GM04503 (cell line): ENCODE data around the gene TANC1.

ENCODE experiments used
- DNase-seq: peaks from one replicate; pipeline ENCODE4 v3.0.0-alpha.2; 2012; ENCODE audit warnings: low read depth

The TANC1 gene

DNA sequence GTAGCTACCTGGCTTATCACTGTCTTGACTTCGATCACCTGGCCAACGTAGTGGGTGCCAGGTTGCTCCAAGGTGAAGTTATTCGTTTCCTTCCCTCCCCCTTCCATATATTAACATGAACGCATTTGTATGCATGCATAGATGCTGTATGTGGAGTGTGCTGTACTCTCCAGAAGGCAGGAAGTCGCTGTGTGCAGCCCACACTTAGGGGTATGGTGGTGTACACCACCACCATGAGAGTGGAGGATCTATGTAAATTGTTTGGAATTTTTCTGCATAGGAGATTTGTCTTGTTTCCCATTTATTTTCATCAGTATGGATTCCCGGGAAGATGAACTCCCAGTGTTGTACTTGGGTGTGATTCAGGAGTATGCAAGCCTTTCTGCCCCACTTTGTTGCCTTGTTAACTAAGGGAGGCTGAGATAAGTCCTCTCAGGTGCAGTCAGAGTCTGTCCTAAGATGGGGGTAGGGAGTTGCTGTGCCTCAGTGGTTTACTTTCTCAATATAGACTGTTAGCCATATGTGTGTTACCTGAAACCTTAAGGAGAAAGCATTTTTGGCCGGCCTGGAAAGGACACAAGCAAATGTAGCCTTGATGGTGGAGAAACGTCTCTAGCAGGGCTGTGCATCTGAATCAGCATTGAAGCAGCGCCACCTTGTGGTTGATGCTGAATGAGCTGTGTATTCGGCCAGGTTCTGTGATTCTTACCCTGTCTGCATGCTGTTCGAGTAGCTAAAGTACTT, 149.8 kb downstream of the TANC1 start:
- DNase-seq = no peak

DNA sequence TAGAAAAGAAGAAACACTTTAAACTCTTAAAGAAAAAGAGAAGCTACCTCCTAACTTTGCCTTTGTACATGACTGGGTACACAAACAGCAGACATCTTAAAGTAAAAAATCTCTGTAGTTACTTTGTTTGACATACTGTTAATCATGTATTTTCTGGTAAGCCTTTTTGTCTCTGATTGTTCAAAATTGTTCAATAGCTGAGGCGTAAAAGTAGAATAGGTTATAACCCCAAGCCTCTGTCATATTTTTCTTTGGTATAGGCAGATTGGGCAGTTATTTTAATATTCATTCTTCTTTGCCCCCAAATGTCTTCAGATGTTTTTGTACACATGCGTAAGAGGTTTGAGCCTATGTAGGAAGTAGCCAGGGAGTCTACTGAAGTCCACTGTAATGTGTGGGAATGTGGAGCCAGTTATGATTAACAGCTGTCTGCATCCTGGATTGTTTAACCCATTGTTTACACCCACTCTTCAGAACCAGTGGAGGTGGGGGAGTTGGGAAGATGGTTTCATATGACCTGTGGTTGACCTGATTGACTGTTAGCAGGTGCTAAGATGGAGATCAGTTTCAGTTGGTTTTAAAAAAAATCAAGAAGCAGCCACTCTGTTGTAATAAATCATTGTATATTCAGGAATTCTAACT, 150.5 kb downstream of the TANC1 start:
- DNase-seq = no peak

DNA sequence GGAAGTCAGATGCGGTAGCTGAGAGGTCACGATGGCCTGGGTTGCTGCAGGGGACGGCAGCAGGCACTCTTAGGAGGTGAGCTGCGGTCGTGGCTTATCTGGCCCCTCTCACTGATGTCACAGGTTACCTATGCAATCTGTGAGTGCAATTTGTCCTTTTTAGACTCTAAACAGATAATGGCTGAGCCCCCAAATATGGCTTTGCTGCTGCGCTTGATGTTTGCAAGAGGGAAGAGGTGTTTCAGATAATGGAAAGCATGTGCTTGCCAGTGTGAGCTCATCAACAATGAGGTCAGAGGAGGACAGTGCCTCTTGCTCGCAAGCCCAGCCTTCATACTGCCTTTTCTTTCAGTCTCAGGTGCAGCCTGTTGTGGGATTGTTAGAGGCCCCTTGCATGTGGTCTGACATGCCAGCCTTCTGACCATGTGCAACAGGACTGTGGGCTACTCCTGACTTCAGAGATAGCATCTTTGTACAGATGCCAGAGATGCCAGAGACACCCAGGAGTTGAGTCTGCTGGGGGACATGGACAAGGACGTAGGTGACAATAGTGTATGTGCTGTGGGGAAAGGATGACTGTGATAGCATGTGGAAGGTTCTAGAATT, 151.3 kb downstream of the TANC1 start:
- DNase-seq = no peak

DNA sequence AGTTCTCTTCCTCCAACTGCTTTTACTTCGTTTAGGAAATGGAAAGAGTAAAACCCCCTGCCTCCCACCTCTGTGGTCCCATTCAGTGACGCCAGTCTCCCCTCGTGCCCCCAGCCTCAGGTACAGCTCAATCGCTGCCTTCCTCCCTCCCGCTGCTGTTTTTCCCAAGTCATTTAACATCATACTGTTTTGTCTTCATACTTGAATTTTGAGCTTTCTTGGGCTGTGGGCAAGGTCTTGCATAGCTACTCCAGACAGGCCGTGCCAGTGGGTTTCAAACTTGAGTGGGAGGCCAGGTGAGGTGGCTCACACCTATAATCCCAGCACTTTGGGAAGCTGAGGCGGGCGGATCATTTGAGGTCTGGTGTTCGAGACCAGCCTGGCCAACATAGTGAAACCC, 155.3 kb downstream of the TANC1 start:
- no peak for DNase-seq

DNA sequence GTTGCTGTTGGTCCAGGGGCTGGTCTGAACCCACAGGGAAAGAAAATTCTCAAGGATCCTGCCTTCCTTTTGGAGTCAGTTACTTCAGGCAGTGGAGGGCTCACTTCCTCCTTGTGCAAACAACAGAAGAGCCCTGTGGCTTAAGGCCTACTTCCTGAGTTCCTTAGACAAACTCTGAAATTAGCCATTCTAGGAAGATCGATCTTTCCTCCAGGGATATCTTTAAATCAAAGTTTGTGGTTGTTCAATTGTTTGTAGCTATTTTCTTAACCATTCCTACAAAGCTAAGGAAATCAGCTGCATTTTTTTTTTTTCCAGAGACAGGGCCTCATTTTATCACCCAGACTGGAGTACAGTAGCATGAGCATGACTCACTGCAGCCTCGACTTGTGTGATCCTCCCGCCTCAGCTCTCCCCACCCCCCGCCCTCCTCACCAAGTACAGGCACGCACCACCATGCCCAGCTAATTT, 156.0 kb downstream of the TANC1 start:
- DNase-seq = peak; percentile 85

DNA sequence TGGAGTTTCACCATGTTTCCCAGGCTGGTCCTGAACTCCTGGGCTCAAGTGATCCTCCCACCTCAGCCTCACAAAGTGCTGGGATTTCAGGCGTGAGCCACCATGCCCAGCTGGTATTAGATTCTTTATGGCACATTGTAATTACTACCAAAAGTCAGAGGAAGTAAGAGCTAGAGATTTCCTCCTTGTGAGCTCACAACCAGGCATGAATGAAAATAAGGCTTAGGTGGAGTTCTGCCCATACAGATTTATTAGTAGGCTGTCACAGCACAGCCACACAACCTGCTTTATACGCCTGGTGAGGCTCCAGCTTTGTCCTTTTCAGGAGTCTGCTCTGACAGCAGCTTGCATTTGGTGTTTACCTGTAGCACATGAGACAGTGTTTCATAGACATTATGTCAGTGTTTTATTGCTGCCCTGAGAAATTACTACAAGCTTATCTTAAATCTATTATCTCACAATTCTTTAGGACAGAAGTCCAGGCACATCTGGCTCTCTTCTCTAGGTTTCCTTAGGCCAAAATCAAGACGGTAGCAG, 156.6 kb downstream of the TANC1 start:
- DNase-seq = no peak

DNA sequence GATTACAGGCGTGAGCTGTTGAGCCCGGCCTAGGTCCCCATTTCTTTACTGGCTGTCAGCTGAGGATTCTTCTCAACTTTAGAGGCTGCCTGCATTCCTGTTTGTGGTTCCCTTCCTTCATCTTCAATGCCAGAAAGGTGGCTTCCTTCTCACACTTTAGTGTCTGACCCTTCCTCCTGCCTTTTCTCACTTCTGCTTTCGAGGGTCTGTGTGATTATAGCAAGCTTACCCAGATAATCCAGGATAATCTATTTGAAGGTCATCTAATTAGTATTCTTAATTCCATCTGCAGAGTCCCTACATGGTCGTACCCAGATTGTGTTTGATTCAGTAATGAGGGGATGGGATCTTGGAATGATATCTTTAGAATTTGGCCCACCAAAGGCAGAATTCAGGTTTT, 157.4 kb downstream of the TANC1 start:
- no peak for DNase-seq

DNA sequence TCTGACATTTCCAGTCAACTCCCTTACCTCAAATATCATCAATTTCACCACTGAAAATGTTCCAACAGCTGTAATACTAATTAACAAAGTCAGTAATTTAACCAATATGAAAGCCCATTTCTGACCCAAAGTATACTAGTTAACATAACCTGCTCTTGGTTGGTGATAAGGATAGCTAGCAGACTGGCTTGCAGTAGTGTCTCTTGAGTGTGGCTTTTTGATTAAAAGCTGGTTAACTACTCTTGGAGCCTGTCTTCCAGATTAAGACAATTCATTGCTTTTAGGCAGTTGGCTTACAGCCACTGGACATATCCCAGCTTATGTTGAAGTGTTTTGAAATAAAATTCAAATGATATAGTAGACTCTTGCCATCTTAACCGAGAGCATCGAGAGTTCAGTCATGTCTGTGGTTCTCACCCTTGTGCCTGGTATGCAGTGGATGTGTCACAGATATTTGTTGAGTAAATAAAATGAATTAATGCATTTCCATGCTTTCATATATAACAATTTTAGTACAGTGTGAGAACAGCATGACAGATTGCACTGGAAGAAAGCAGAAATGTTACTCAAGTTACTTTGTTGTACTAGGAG, 158.1 kb downstream of the TANC1 start:
- DNase-seq = peak; percentile 95

DNA sequence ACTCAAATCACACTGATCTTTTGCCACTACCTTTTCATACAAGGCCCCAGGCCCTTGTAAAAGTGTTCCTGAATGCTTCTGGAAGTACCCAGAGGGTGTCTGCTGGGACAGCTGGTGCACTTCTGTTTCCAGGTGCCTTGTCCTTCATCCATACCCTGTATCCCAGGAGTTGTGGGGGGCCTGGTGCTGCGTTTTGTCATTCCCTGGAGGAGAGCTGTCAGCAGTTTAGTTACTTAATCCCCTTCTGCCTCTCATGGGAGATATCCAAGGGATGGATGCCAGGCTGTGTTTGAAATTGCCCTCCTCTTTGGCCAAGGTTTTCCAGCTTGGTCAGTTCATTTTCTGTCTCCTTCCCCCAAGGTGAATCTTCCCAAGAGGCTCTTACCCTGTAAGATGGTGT, 159.8 kb downstream of the TANC1 start:
- DNase-seq = no peak

DNA sequence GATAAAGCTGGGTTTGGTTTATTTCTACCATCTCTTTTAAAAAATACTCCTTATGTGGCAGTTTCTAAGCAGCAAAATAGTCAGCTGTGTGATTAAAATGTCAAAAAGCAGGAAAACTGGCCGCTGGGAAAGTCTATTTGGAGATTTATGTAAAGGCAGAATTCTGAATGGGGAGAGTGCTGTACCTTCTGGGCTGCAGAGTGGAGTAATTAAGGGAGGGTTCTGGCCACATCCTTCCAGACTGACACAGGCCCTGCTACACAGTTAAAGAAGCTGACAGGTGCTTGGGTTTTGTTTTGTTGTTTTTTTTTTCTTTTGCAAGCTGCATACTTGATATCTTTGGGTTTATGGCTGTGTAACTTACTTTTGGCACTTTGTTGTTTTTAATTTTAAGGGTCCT, 160.8 kb downstream of the TANC1 start:
- no peak for DNase-seq

DNA sequence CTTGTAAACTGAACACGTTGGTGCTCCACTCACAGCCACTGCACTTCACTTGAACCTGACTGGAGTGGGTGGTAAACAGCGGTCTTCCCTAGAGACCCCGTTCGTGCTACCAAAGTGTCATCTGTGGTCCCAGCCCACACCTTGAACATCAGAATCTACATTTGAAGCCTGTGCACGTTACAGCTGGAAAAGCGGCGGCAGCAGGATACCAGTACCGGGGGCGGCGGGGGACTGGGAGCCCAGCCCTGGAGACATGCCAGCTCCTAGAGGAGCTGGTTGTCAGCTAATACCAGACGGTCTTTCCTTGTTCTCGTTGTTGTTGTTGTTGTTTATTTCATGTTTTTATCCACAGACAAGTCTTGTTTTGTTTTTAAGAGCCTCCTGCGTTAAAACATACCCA, 161.4 kb downstream of the TANC1 start:
- no peak for DNase-seq

DNA sequence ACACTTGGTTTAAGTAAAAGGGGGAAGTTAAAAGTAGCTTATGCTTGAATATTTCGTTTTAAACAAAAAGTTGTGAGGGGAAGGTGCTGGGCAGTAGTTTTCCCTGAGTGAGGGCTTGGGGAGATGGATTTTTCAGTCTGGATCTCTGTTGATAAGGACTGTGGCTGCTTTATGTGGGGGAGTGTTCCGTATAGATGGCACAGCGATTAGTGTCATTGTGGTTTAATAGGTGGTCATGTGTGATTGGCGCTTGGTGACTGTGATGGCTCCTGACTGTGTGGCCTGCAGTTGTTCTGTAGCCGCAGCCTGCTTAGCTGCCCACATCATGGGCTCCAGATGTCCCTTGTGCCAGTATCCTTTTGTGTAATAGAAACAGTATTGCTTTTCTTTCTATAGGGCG, 161.9 kb downstream of the TANC1 start:
- DNase-seq = no peak

DNA sequence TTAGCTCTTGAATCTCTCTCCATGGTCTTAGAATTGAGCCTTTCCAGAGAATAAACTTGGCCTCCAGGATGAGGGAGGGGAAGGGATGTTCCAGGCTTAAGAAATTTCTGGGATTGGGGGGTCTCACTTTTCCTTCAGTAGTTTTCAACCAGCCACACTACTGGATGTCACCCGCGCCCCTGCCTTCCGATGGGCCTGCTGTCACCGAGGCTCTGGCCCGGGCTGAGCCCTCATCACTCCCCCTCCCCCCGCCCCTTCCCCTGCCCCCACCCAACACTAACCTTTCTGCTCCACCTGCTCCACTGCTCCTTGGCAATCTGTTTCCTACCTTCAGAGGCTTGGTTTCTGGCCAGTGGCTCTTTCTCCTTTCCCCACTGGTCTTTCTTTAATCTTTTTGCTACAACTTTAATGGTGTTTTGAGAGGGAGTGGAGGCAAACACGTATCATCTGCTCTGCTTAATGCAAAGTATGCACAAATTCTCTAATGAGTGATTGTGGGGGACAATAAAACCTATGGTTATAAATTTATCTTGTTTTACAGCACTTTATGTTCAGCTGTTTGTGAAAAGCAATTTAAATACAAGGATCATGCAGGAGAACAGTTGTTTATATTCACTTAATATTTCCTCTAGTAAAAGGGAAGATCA, 162.9 kb downstream of the TANC1 start:
- DNase-seq = no peak

DNA sequence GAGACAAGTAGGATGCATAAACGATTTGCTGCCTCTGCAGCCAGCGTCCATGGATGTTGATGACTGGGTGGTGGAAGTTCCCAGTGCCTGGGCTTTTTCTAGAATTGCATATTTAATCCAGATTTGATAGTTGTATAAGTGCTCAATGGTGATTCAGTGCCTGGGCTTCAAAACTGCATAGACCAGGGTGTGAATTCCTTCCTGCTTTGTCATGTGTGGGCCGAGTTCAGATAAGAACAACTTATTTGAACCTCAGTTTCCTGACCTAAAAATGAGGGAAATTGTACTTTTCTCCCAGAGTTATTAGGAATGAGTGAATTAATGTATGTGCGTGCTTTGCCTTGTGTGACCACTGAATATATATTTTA, 163.5 kb downstream of the TANC1 start:
- peak; percentile 73 for DNase-seq

DNA sequence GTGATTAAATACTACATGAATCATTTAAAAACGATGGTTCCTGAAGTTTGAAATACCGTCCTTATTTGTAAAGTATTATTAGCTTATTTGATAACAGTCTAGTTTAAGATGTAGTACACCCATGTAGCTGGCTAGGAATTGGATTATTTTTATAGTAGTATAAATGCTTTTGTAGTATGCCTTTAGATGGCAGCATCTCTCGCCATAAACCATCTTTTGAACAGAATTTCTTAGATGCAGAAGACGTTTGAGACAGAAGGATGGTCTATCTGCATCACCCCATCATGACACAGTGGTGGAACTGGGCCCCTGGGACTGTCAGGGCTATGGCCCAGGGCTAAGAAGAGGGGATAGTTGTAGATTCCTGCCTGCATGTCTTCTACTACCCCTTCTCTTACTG, 165.4 kb downstream of the TANC1 start:
- DNase-seq = no peak

DNA sequence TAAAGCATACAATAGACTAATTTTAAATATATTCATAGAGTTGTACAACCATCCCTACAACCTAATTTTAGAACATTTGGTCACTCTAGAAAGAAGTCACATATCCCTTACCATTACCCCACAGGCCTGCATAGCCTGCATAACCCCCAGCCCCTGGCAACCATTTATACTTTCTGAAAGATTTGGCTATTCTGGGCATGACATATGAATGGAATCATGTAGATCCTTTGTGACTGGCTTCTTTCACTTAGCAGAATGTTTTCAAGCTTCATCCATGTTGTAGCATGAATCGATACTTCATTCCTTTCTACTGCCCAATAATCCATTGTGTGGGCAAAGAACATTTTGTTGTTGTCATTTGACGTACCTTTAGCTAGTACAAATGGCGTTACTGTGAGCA, 166.5 kb downstream of the TANC1 start:
- DNase-seq = no peak

DNA sequence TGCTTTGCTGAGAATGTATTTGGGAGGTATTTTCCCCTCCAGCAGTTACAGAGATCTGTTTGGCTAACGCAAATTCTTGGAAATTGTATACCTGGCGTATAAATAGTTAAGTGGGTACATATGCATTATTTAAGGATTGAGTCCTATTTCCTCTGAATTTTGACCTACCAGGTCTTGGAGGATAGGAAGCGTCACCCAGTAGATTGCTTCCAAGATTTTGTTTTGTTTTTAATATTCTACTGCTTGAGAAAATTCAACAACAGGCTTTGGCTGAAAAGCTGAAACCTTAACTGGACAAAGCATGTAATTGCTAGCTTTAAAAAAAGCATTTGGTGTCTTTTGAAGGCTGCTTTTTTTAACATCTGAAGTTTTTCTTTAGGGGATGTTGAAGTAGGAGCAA, 168.0 kb downstream of the TANC1 start:
- DNase-seq = no peak

DNA sequence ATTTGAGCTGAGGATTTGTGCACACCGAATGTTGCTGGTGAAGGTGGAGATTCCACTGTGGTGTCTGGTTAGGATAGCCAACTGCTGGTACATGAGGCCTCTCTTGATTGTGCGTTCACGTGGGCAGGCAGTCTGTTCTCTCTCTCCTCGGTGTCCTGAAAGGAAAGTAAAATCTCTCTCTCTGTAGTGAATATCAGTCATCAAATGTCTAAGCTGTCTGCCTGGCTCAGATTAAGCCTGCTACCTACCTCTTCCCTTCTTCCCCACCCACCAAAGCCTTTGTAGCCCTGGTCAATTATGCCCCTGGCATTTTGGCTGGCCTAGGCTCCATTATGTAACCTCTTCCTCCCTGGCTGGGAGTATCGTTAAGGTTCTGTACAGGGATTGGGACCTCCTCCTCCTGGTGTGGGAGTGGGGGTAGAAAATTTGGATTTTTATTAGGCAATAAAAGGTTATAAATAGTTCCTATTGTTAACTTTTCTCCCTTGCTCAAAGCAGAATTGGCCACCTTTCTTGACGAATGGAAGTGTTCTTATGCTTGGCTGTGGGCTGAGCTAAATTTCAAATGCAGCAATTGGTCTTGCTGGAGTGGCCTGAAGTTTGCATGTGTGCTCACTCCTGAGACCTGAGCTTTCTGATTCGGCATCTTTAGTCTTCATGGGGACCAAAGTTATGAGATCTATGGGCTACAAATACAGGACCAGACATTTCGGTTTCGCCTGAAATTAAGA, 169.2 kb downstream of the TANC1 start:
- no peak for DNase-seq

DNA sequence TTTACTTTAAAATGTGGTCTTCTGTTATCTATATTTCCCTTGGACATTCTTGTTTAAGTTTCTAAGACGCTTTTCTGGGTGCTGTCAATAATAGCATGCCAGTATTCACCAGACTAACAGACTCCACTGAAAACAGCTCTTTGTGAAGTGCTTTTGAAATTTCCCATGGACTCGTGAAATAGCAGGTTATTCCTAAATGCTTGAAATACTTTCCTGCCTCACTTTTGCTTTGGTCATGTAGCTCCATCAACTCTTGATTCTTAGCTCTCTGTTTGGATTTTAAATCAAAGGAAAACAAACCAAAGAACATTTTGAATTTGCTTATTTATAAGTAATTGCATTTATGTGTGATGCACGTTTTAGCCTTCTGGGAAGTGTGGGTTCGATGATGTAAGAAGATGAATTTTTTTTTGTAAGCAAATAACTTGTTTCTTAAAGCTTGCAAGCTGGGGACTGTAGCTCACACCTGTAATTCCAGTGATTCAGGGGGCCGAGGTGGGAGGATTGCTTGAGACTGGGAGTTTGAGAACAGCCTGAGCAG, 170.3 kb downstream of the TANC1 start:
- no peak for DNase-seq

DNA sequence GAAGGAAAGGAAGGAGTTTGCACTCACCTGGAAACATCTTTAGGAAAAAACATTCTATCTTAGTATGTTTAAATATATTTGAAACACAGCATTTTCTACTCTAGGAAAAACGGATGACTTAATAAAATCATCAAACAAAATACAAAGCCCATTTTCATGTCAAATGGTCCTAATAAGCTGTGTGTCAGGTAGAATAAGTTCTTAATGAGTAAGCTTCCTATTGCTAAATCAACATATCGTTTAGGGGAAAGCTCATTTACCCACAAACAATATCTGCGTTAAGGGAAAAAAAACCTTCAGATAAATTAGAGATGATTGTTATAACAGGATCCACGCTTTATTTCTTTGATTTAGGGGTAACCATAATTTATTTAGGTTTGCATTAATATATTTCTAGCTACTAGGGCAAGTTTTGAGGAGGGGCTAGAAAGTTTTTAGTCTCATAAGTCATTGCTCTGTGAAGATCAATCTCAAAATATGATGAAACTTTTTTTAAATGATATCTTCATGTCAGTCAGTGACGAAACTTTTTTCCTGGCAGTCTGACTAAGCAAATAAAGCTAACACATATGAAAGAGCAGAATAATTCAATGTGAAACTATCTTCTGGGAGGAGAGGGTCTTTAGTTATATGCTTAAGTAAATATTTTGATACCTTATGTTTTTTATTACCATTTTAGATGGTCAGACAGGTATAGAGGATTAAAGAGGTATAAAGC, 170.9 kb downstream of the TANC1 start:
- no peak for DNase-seq
